Loucy (cell line): ENCODE results near the gene FBN1.

Source experiments
- H2AFZ ChIP-seq: fragments of 200-600 bp; sonication (generic); 2 replicates; pipeline ENCODE4 v1.6.0; 2016; ENCODE audit warnings: antibody characterized with exemption, mild to moderate bottlenecking, low read length, moderate library complexity
- H3F3A ChIP-seq: fragments of 200-600 bp; 2 replicates; pipeline ENCODE4 v1.6.0; 2016; ENCODE audit warnings: antibody characterized with exemption, low read depth, mild to moderate bottlenecking
- H3K27me3 ChIP-seq: fragments of 200-600 bp; sonication (generic); 2 replicates; pipeline ENCODE4 v1.6.1; 2014; ENCODE audit warnings: low read length, mild to moderate bottlenecking; ENCODE audit not compliant: insufficient read depth, poor library complexity, severe bottlenecking
- H3K36me3 ChIP-seq: fragments of 200-600 bp; sonication (generic); 2 replicates; pipeline ENCODE4 v1.6.1; 2016; ENCODE audit warnings: low read length; ENCODE audit not compliant: insufficient read depth
- H3K4me1 ChIP-seq: fragments of 200-600 bp; sonication (generic); 2 replicates; pipeline ENCODE4 v1.5.1; 2014; ENCODE audit warnings: low read length, mild to moderate bottlenecking; ENCODE audit not compliant: insufficient read depth, poor library complexity, severe bottlenecking
- H3K4me2 ChIP-seq: fragments of 200-600 bp; sonication (generic); 2 replicates; pipeline ENCODE4 v1.6.0; 2014; ENCODE audit warnings: antibody characterized with exemption, low read length, low read depth, mild to moderate bottlenecking; ENCODE audit not compliant: poor library complexity, severe bottlenecking
- H3K4me3 ChIP-seq: fragments of 200-600 bp; sonication (generic); 2 replicates; pipeline ENCODE4 v1.5.1; 2014; ENCODE audit warnings: low read length, mild to moderate bottlenecking, mixed read lengths; ENCODE audit not compliant: poor library complexity, severe bottlenecking
- H3K79me2 ChIP-seq: fragments of 200-600 bp; sonication (generic); 2 replicates; pipeline ENCODE4 v1.6.1; 2014; ENCODE audit warnings: low read length; ENCODE audit not compliant: insufficient read depth
- H3K9ac ChIP-seq: fragments of 200-600 bp; sonication (generic); 2 replicates; pipeline ENCODE4 v1.6.0; 2014; ENCODE audit warnings: mild to moderate bottlenecking, low read depth, low read length, moderate library complexity; ENCODE audit not compliant: poor library complexity, severe bottlenecking
- H3K9me2 ChIP-seq: fragments of 200-600 bp; sonication (generic); replicated peaks from 2 replicates; pipeline ENCODE4 v1.6.1; 2016; ENCODE audit warnings: low read depth, low read length, mixed read lengths
- H3K9me3 ChIP-seq: fragments of 200-600 bp; sonication (generic); 2 replicates; pipeline ENCODE4 v1.6.1; 2014; ENCODE audit warnings: mild to moderate bottlenecking, antibody characterized with exemption, low read length, low read depth; ENCODE audit not compliant: insufficient read depth
- H4K20me1 ChIP-seq: fragments of 200-600 bp; sonication (generic); 2 replicates; pipeline ENCODE4 v1.6.0; 2014; ENCODE audit warnings: antibody characterized with exemption, low read length, mild to moderate bottlenecking; ENCODE audit not compliant: insufficient read depth, poor library complexity, severe bottlenecking
- CTCF ChIP-seq: fragments of 200-600 bp; sonication (generic); conservative IDR thresholded peaks from 2 replicates; pipeline ENCODE4 v1.5.1; 2014; ENCODE audit warnings: mild to moderate bottlenecking, antibody characterized with exemption, low read length
- EZH2phosphoT487 ChIP-seq: fragments of 200-600 bp; IDR thresholded peaks from 2 replicates; pipeline ENCODE4 v1.6.1; 2018; ENCODE audit warnings: antibody characterized with exemption, mild to moderate bottlenecking, moderate library complexity, borderline replicate concordance

FBN1 gene

GRCh38 chr15:48475600-48476395 is 169.7 kb downstream of the FBN1 start:
- H3K36me3 ChIP-seq, result no peaks in the 10 kb centered on the region
- no peaks in the 10 kb centered on the region for H3K79me2 ChIP-seq
- no peaks in the 10 kb centered on the region for H4K20me1 ChIP-seq
- no peaks in the 10 kb centered on the region for H3K9me2 ChIP-seq
- H3K4me2 ChIP-seq, result no peak overlapping the region
- no peak overlapping the region for H3K4me3 ChIP-seq
- TF ChIP-seq CTCF, result no peak
- TF ChIP-seq EZH2phosphoT487, result no peak
- H2AFZ ChIP-seq, result no peak overlapping the region
- H3K9ac ChIP-seq, result no peak overlapping the region
- no peaks in the 10 kb centered on the region for H3K9me3 ChIP-seq
- H3K27me3 ChIP-seq, result no peaks in the 10 kb centered on the region
- H3K4me1 ChIP-seq, result no peaks in the 10 kb centered on the region
- no peaks in the 10 kb centered on the region for H3F3A ChIP-seq

GRCh38 chr15:48473667-48474066 is 171.8 kb downstream of the FBN1 start:
- Histone ChIP-seq H2AFZ (no peak overlapping the region), H3K4me3 (no peak overlapping the region), H3K9me2 (no peaks in the 10 kb centered on the region), H3K27me3 (no peaks in the 10 kb centered on the region), H3K36me3 (no peaks in the 10 kb centered on the region), H3K4me1 (no peaks in the 10 kb centered on the region), H3K9me3 (no peaks in the 10 kb centered on the region), H3K9ac (no peak overlapping the region), H3F3A (no peaks in the 10 kb centered on the region), H4K20me1 (no peaks in the 10 kb centered on the region), H3K4me2 (no peak overlapping the region), H3K79me2 (no peaks in the 10 kb centered on the region)
- TF ChIP-seq CTCF, result no peak
- no peak for TF ChIP-seq EZH2phosphoT487

DNA sequence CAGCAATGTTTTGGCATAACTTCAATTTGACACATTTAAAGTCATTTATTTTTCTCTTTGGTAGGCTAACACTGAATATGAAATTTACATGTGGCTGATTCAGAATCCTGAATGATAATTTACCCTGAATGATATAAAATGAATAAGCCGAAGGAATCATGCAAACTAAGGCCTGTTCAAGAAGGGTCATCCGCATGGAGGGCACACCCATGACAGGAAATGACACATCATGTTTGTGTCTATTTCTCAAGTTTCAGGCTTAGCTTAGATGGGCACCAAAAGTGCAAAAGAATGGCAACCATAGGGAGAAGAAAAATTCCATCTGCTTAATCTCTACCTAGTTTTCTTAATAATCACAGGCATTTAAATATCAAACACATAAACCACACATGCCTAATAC is 172.8 kb downstream of the FBN1 start:
- Histone ChIP-seq H3F3A (no peaks in the 10 kb centered on the region), H3K27me3 (no peaks in the 10 kb centered on the region), H3K9me3 (no peaks in the 10 kb centered on the region), H2AFZ (no peak overlapping the region), H3K9me2 (no peaks in the 10 kb centered on the region), H3K36me3 (no peaks in the 10 kb centered on the region), H3K4me1 (no peaks in the 10 kb centered on the region), H4K20me1 (no peaks in the 10 kb centered on the region), H3K9ac (no peak overlapping the region), H3K4me3 (no peak overlapping the region), H3K4me2 (no peak overlapping the region), H3K79me2 (no peaks in the 10 kb centered on the region)
- TF ChIP-seq EZH2phosphoT487 (no peak), CTCF (no peak)
